D721Med (cell line): Measurements from ENCODE around the gene IMMP2L.

Experiments
- DNase-seq: peaks from one replicate; pipeline ENCODE4 v3.0.0; 2011; ENCODE audit warnings: low spot score; ENCODE audit not compliant: insufficient read length
- FAIRE-seq: peaks from 2 replicates; lab custom pipeline; 2011; peaks lifted over from hg19 to GRCh38; lab: Jason Lieb, UNC
- CTCF ChIP-seq: IDR thresholded peaks from 2 replicates; pipeline ENCODE4 v1.5.1; 2012; ENCODE audit warnings: mild to moderate bottlenecking, control low read depth; ENCODE audit not compliant: insufficient read depth; ENCODE audit errors: missing control alignments

IMMP2L gene

GRCh38 chr7:111390000-111390399, 172.3 kb downstream of the IMMP2L start:
- FAIRE-seq (no peak), DNase-seq (no peak)

GRCh38 chr7:111388912-111389311, 173.4 kb downstream of the IMMP2L start:
- no peak for TF ChIP-seq CTCF
- DNase-seq (no peak), FAIRE-seq (no peak)

More at GRCh38 chr7:111390000-111390399, 172.3 kb downstream of the IMMP2L start:
- no peak for TF ChIP-seq CTCF

GRCh38 chr7:111388016-111388415, 174.3 kb downstream of the IMMP2L start:
- no peak for TF ChIP-seq CTCF
- FAIRE-seq = no peak
- no peak for DNase-seq

- DNase-seq (no peak), FAIRE-seq (no peak)
- TF ChIP-seq CTCF = no peak
These were observed 178.0 kb downstream of the IMMP2L start for GRCh38 chr7:111384065-111384891.

- FAIRE-seq (no peak), DNase-seq (no peak)
- TF ChIP-seq CTCF = no peak
These were observed 179.2 kb downstream of the IMMP2L start for GRCh38 chr7:111383133-111383532.

GRCh38 chr7:111381590-111381989, 180.7 kb downstream of the IMMP2L start:
- no peak for TF ChIP-seq CTCF
- FAIRE-seq (no peak), DNase-seq (no peak)

GRCh38 chr7:111380945-111381344, 181.3 kb downstream of the IMMP2L start:
- DNase-seq = no peak
- no peak for FAIRE-seq
- no peak for TF ChIP-seq CTCF
